IPS DF 6.9 (cell line): ENCODE data around the gene UBE2QL1.

Experiments
- DNase-seq: peaks from one replicate; pipeline ENCODE4 v3.0.0-alpha.2; 2013; ENCODE audit warnings: low read depth, low spot score
- H3K27ac ChIP-seq: one replicate; pipeline ENCODE4 v1.5.1; 2013; ENCODE audit warnings: low read length, control low read depth
- H3K27me3 ChIP-seq: 2 replicates; pipeline ENCODE4 v1.6.1; 2013; ENCODE audit warnings: mild to moderate bottlenecking, low read length; ENCODE audit not compliant: control insufficient read depth, insufficient read depth
- H3K36me3 ChIP-seq: 2 replicates; pipeline ENCODE4 v1.6.1; 2013; ENCODE audit warnings: low read length; ENCODE audit not compliant: control insufficient read depth, insufficient read depth
- H3K4me1 ChIP-seq: 2 replicates; pipeline ENCODE4 v1.6.1; 2013; ENCODE audit warnings: low read length; ENCODE audit not compliant: control insufficient read depth, insufficient read depth
- H3K4me3 ChIP-seq: 2 replicates; pipeline ENCODE4 v1.5.1; 2013; ENCODE audit warnings: mild to moderate bottlenecking, low read length
- H3K9me3 ChIP-seq: 2 replicates; pipeline ENCODE4 v1.6.1; 2013; ENCODE audit warnings: low read length, inconsistent platforms; ENCODE audit not compliant: control insufficient read depth, insufficient read depth
- WGBS: extraction: QIAGEN DNeasy Blood & Tissue Kit; methylation state at CpG from one replicate; pipeline ENCODE4 v1.1.7; 2013; ENCODE audit warnings: mixed read lengths, missing lambda C conversion rate; ENCODE audit not compliant: insufficient read length, insufficient coverage; 5-methylcytosine and 5-hydroxymethylcytosine counted together

Gene UBE2QL1

GRCh38 chr5:6522331-6522730 is 73.7 kb downstream of the UBE2QL1 start:
- no peaks in the 10 kb centered on the region for H3K36me3 ChIP-seq
- no peaks in the 10 kb centered on the region for H3K9me3 ChIP-seq
- no peak for DNase-seq
- WGBS, result no CpG with 5 or more reads among the region's 16 CpGs
- H3K27ac ChIP-seq, result no peak overlapping the region
- no peaks in the 10 kb centered on the region for H3K4me1 ChIP-seq
- H3K27me3 ChIP-seq, result no peaks in the 10 kb centered on the region
- no peak overlapping the region for H3K4me3 ChIP-seq

DNA sequence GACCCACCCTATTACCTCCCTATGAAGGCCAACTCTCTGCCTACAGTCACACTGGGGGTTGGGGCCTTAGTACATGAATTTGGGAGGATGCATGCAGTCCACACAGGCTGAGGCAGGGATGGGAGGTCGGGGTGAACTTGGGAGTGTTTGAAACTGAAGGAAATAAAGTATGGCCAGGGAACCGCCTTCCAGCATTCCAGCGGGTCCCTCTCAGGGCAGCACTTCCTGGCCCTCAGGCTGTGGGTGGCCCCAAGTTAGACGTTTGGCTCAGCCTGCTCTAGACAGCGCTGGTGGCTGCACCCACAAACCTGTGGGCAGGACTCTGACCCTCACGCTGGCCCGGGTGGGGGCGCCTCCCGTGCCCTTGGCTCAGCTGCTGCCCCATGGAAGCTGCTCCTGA is 74.3 kb downstream of the UBE2QL1 start:
- no peaks in the 10 kb centered on the region for H3K27me3 ChIP-seq
- no peak overlapping the region for H3K4me3 ChIP-seq
- no CpG with 5 or more reads among the region's 9 CpGs for WGBS
- H3K9me3 ChIP-seq, result no peaks in the 10 kb centered on the region
- no peak overlapping the region for H3K27ac ChIP-seq
- no peak for DNase-seq
- H3K36me3 ChIP-seq, result no peaks in the 10 kb centered on the region
- H3K4me1 ChIP-seq, result no peaks in the 10 kb centered on the region

- no peak overlapping the region for H3K27ac ChIP-seq
- no peaks in the 10 kb centered on the region for H3K4me1 ChIP-seq
- H3K36me3 ChIP-seq, result no peaks in the 10 kb centered on the region
- no peak overlapping the region for H3K4me3 ChIP-seq
- no peaks in the 10 kb centered on the region for H3K27me3 ChIP-seq
- WGBS, result no CpG with 5 or more reads among the region's 4 CpGs
- no peaks in the 10 kb centered on the region for H3K9me3 ChIP-seq
- no peak for DNase-seq
Observed at GRCh38 chr5:6525422-6525821, 76.8 kb downstream of the UBE2QL1 start.

DNA sequence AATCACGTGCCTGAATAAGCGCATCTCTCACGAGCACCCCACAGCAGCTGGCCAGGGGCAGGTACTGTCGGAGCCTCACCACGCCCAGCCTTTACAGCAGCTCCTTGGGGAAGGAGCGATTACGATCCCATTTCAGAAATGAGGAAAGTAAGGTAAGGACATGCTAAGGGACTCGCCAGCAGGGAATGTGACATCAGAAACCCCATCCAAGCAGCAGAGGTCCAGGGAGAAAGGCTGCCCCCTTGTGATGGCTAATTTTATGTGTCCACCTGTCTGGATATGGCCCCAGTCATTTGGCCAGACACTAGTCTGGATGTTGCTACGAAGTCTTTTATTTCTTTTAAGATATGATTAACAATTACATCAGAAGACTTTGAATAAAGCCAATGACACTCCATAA is 77.3 kb downstream of the UBE2QL1 start:
- peak; percentile 37 for DNase-seq
- Histone ChIP-seq H3K9me3 (no peaks in the 10 kb centered on the region), H3K4me1 (no peaks in the 10 kb centered on the region), H3K4me3 (no peak overlapping the region), H3K36me3 (no peaks in the 10 kb centered on the region), H3K27ac (no peak overlapping the region), H3K27me3 (no peaks in the 10 kb centered on the region)
- no CpG with 5 or more reads among the region's 9 CpGs for WGBS

DNA sequence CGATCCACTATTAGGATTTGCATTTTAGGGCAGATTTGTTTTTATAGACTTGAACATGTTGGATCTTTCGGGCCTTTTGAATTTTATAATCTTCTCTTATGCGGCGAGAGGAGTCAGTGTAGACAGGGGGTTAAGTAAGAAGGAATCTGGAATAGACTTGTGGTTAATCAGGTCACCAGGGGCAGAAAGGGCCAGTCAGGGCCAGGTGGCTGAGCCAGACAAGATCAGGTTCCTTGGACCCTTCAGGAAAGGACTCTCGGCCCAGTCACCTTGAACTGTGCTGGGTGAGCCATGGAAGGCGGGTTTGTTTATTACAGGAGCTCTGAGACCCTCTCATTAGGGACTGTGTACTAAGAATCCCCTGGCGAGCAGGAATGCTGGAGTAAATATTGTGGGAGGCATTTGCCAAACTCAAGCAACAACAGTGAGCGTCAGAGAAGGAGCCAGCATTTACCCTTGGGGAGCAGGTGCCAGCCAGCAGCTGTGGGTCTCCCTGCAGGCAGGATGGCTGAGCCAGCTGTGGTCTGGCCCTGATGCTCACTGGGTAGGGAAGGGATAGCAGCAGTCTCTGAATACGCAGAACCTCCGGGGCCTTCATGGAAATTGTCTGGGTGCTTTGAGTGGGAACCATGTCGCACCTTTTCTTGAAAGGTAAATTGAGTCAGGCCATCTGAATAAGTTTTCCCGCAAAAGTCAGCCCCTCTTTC is 79.2 kb downstream of the UBE2QL1 start:
- Histone ChIP-seq H3K27me3 (no peaks in the 10 kb centered on the region), H3K9me3 (no peaks in the 10 kb centered on the region), H3K27ac (no peak overlapping the region), H3K4me1 (no peaks in the 10 kb centered on the region), H3K36me3 (no peaks in the 10 kb centered on the region), H3K4me3 (no peak overlapping the region)
- DNase-seq, result no peak
- WGBS, result no CpG with 5 or more reads among the region's 12 CpGs

GRCh38 chr5:6535594-6535993 is 86.9 kb downstream of the UBE2QL1 start:
- WGBS, result no CpG with 5 or more reads among the region's 2 CpGs
- Histone ChIP-seq H3K36me3 (no peaks in the 10 kb centered on the region), H3K4me3 (no peak overlapping the region), H3K9me3 (no peaks in the 10 kb centered on the region), H3K27ac (no peak overlapping the region), H3K27me3 (no peaks in the 10 kb centered on the region), H3K4me1 (no peaks in the 10 kb centered on the region)
- no peak for DNase-seq

GRCh38 chr5:6539060-6539459 is 90.4 kb downstream of the UBE2QL1 start:
- DNase-seq, result no peak
- WGBS, result 100% methylated on average over 1 of the region's 1 CpG
- Histone ChIP-seq H3K27me3 (no peaks in the 10 kb centered on the region), H3K27ac (no peak overlapping the region), H3K9me3 (no peaks in the 10 kb centered on the region), H3K4me1 (no peaks in the 10 kb centered on the region), H3K4me3 (no peak overlapping the region), H3K36me3 (no peaks in the 10 kb centered on the region)

DNA sequence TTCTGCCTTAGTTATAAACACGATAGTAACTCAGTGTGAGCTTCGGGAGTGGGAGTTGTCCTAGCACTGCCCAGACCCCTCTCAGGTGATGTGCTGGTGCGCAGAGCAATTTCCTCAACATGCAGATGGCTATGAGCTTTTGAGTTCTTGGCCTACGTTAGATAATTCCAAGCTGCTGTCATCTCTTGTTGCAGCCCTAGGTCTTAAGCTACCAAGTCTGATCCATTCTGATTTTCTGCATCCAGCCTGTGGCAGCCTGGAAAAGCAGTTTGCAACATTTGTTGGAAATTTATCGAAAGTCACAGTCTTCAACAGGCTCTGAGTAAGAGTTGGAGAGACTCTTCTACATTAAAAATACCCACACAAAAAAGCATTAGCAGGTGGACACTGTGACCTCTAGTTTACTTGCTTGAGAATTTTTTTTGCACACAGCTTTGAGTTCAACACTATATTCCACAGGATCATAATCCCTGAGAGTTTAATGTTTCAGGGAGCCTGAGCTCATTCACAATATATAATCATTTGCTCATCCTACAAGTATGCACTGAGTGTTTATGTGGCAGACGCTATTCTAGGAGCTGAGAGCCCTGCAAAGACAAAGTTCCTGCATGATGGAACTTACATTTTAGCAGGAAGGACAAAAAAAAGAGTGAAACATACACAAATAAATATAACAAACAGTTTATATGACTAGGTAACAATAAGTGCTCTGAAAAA is 91.6 kb downstream of the UBE2QL1 start:
- Histone ChIP-seq H3K9me3 (no peaks in the 10 kb centered on the region), H3K27me3 (no peaks in the 10 kb centered on the region), H3K36me3 (no peaks in the 10 kb centered on the region), H3K4me1 (no peaks in the 10 kb centered on the region), H3K27ac (no peak overlapping the region), H3K4me3 (no peak overlapping the region)
- no CpG with 5 or more reads among the region's 6 CpGs for WGBS
- no peak for DNase-seq

- no peak overlapping the region for H3K4me3 ChIP-seq
- no peaks in the 10 kb centered on the region for H3K4me1 ChIP-seq
- no CpG with 5 or more reads among the region's 5 CpGs for WGBS
- DNase-seq, result no peak
- H3K36me3 ChIP-seq, result no peaks in the 10 kb centered on the region
- no peaks in the 10 kb centered on the region for H3K27me3 ChIP-seq
- no peak overlapping the region for H3K27ac ChIP-seq
- H3K9me3 ChIP-seq, result no peaks in the 10 kb centered on the region
Observed at GRCh38 chr5:6541256-6542013, 92.8 kb downstream of the UBE2QL1 start.

DNA sequence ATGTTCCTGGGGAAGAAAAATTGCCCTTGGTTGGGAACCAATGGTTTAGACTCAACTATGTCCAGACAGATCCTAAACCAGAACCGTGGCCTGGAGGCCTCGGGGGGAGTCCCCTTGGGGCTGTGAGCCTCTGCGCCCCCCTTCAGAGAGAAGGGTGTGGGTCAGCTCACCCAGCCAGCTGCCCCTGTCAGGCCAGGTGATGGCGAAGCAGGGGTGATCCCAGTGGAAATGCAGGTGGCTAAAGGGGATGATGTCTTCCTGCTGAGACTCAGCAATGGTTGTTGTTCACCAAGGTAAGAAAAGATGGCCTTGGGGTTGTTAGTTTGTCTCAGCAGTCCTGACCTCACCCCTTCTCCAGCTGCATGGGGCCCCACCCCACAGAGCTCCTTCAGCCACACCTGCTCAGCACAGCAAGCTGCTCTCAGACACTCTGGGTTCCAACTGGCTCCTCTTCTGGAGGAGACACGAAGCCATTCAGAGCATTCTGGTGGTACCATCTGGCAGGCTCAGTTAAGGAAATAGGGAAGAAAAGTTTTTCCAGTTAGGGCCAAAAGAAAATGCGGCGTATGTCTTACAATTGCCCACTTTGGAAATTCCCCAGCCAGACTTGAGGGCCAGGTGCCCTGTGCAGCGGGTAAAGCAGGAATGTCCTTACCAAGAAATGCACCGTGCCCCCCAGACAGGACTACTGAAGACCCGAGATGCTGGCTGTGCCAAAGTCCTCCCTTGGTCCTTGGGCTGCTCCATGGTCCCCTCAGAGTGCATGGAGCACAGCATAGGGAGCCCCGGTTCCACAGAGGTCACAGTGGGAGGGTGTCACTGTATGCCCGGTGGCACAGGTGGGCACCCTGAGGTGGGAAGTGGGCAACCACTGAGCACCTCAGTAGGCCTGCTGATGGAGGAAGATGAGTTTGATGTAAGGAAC is 94.0 kb downstream of the UBE2QL1 start:
- DNase-seq, result no peak
- H3K36me3 ChIP-seq, result no peaks in the 10 kb centered on the region
- no peaks in the 10 kb centered on the region for H3K27me3 ChIP-seq
- no peaks in the 10 kb centered on the region for H3K4me1 ChIP-seq
- H3K27ac ChIP-seq, result no peak overlapping the region
- no peak overlapping the region for H3K4me3 ChIP-seq
- WGBS, result no CpG with 5 or more reads among the region's 12 CpGs
- no peaks in the 10 kb centered on the region for H3K9me3 ChIP-seq
